SH-SY5Y (cell line): Measurements from ENCODE around the gene CABP4.

ENCODE experiments used
- GATA2 ChIP-seq: IDR thresholded peaks from 2 replicates; pipeline ENCODE4 v1.6.1; 2011; ENCODE audit warnings: mild to moderate bottlenecking, low read depth, low read length
- GATA3 ChIP-seq: IDR thresholded peaks from 2 replicates; pipeline ENCODE4 v1.6.1; 2011; ENCODE audit warnings: low read depth, mild to moderate bottlenecking, low read length, moderate library complexity

The CABP4 gene

DNA sequence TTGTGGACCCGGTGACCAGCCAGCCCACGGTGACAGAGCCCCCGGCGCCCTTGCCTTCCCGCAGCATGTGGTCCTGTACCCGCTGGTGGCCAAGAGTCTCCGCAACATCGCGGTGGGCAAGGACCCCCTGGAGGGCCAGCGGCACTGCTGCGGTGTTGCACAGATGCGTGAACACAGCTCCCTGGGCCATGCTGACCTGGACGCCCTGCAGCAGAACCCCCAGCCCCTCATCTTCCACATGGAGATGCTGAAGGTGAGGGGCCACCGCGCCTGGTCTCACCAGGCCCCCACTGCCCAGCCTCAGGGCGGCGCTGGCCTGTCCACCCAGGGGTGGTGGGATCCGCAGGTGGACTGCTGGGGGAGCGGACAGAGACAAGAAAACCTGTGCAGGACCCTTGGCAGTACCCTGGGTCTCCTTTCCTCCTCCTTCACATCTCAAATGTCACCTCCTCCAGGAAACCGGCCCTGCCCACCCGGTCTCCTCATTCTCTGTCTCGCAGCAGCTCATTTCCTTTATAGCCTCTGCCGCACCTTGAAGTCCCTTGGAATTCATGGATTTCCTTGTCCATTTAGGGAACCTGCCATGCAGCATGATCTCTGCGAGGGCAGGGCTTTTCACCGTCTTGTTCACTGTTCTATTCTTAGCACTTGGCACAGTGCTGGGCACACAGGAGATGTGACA, 34.2 kb downstream of the CABP4 start:
- TF ChIP-seq GATA2 (no peak), GATA3 (no peak)

DNA sequence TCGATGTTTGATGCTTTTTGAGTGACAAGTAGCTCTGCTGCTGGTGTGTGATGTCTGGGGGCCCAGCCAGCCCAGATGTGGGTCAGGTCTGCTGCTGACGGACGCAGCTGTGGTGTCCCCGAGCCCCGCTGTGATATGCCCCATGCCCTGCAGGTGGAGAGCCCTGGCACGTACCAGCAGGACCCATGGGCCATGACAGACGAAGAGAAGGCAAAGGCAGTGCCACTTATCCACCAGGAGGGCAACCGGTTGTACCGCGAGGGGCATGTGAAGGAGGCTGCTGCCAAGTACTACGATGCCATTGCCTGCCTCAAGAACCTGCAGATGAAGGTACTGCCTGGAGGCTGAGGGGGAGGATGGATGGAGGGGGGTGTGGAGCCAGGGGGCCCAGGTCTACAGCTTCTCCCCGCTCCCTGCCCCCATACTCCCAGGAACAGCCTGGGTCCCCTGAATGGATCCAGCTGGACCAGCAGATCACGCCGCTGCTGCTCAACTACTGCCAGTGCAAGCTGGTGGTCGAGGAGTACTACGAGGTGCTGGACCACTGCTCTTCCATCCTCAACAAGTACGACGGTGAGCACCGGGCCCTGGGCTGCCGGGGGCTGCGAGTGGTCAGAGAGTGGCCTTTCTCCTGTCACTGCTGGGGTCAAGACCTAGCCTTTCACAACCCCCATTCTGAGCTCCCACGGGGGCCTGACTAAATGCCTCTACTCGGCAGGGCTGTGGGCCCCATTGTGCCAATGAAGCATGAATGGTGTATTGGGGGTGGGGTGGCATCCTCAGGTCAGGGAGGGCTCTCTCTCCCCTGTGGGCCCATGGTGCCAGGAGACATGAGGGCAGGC, 35.0 kb downstream of the CABP4 start:
- TF ChIP-seq GATA3: no peak
- TF ChIP-seq GATA2: no peak

DNA sequence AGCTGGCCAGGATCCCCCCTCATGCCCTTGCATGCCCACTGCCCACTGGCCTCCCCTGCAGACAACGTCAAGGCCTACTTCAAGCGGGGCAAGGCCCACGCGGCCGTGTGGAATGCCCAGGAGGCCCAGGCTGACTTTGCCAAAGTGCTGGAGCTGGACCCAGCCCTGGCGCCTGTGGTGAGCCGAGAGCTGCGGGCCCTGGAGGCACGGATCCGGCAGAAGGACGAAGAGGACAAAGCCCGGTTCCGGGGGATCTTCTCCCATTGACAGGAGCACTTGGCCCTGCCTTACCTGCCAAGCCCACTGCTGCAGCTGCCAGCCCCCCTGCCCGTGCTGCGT, 35.5 kb downstream of the CABP4 start:
- TF ChIP-seq GATA2 (no peak), GATA3 (no peak)

DNA sequence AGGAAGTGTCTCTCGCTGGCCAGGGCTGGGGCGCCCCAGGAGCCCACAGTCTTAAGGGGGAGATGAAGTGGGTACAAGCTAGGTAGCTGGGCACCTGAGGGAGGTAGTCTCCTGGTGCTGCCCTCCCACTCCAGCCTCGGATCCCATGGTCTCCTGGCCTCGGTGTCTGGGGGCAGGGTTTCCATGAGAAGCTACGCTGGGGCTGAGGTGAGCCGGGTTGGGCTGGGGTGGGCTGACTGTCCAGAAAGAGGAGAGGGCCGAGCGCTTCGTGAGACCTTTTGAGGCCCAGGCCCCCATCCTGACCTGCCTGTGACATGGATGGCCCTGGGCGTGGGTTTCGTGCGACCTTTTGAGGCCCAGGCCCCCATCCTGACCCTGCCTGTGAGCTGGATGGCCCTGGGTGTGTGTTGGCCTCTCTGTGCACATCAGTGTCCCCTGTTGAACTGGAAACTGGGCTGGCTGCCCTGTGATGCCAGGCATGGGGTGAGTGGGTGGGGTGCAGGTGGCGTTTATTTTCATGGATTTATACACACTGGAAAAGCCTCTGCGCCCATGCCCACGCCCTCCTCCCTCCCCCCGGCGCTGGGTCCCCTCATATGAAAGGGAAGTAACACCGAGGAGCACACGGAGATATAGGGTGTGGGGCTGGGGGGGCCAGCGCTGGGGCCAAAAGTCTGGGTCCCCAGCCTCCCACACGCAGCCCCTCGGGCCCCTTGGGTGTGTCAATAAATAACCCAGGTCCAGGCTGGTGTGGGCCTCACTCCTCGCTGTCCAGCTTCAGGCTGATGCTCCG, 36.3 kb downstream of the CABP4 start:
- TF ChIP-seq GATA2 (no peak), GATA3 (no peak)

DNA sequence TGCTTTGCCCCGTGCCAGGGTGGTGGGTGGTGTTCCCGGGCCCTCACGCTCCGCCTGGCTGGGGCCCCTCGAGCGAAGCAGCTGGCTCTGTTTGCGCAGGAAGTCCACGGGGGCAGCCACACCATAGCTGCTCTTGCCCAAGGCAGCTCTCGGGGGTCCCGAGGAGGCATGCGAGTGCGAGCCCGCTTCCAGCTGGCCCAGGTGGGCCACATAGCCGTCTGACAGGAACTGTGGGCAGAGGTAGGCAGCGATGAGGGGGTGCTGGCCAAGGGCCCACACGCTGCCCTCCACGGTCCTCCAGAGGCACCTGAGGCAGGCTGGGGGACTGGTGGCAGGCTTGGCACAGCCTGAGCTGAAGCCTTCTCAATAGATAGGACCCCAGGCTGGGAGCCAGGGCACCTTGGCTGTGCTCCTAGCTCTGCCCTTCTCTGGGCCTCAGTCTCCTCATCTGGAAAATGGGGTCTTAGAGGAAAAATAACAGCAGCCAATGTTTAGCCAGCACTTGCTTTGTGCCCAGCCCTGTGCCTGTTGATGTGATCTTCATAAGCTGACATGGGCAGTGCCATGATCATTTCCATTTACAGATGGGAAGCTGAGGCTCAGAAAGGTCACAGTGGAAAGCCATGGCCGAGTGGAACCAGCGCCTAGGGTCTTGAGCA, 37.0 kb downstream of the CABP4 start:
- TF ChIP-seq GATA3 (no peak), GATA2 (no peak)

DNA sequence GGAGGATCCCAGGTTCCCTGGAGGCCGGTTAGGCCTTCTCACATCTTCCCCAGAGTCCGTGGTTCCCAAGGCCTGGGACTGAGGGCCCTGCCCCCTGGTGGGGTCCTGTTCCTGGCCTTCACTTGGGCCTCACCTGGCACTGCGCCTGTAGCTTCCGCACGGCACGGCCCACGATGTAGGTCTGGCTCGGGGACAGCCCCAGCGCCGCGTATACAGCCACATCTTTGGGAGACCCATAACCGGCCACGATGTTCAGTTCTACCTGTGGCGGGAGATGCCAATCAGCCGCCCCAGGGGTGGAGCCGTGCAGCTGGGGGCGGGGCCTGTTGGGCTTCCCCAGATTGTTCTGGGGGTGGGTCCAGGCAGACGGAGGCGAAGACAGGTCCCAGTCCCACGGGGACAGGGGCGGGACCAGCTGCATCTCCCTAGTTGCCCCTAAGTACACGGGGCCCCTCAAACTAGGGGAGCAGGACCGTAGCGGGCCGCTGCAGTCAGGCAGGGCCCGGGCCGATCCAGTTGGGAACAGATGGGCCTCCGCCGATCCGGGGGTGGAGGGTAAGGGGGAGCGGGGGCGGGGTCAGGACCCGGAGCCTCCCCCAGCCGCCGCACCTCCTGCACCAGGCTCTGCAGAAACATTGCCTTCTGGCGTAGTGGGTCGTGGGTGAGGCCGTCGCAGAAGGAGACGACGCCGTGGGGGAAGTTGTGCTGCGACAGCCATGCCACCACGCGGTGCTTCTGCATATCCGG, 37.8 kb downstream of the CABP4 start:
- TF ChIP-seq GATA3 (no peak), GATA2 (no peak)

DNA sequence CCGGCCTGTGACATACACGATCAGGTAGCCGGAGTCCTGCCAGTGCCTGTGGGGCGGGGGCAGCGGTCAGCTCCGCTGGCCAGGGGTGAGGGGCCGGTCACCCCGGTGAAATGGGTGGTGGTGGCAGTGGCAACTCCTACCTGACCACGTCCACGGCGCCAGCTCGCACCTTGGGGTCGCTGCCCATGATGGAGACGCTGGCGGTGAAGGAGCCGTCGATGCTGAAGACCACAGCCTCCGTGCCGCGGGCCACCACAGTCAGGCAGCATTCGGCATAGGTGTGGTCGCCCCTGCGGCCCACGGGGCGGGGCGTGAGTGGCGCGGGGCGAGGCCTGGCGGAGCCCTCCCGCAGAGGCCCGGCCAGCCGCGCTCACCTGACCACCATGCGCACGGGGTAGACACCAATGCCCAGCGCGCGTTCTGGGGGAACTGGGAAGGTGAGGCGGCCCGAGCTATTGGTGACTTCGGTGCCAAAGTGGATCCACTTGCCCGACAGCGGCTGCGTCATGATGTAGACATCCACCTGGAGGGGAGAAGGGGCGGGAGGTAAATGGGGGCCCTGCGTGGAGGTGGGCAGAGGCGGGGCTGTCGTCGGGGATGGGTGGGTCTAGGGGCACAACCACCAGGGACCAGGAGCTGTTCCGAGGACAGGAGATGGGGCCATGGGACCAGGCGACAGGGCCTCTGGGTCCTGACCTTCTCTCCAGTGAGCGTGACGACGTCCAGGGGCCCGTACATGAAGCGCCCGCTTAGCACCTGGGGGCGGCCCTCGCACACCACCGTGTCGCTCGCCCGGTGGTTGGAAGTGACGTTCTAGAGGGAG, 38.6 kb downstream of the CABP4 start:
- no peak for TF ChIP-seq GATA2

DNA sequence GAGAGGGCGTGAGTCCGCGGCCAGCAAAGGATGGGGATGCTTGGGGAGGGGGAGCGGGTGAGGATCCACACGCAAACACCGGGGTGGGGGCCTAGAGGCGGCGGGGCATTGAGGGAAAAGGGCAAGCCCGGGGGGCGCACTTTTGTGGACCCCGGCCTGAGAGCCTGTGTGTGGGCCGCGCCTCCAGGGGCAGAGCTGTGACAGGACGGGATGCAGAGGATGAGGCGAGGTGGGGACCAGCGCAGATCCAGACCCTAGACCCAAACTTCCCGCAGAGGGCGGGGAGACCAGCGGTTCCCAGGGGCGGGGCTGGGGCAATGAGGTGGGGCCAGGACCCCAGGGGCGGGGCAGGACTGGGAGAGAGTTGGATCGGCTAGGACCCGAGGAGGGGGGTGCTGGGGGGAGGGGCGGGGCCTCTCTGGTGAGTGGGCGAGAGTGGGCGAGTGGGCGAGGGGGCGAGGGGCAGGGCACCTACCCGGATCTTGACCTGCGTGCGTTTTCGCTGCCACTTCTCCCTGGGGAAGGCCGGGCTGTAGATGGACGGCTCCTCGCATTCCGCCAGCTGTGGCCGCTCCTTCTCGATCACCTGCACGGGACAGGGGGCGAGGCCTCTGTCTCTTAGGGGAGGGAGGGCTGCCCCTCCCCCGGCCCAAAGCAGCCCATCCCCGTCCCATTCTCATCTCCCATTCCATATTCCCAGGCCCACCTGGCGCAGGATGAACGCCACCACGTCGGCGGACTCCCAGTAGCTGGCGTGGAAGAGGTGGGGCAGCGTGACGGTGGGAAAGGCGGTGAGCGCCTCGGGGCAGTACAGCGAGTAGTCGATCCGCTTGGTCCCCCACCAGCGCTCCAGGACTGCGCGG, 39.4 kb downstream of the CABP4 start:
- TF ChIP-seq GATA2: no peak
- no peak for TF ChIP-seq GATA3

DNA sequence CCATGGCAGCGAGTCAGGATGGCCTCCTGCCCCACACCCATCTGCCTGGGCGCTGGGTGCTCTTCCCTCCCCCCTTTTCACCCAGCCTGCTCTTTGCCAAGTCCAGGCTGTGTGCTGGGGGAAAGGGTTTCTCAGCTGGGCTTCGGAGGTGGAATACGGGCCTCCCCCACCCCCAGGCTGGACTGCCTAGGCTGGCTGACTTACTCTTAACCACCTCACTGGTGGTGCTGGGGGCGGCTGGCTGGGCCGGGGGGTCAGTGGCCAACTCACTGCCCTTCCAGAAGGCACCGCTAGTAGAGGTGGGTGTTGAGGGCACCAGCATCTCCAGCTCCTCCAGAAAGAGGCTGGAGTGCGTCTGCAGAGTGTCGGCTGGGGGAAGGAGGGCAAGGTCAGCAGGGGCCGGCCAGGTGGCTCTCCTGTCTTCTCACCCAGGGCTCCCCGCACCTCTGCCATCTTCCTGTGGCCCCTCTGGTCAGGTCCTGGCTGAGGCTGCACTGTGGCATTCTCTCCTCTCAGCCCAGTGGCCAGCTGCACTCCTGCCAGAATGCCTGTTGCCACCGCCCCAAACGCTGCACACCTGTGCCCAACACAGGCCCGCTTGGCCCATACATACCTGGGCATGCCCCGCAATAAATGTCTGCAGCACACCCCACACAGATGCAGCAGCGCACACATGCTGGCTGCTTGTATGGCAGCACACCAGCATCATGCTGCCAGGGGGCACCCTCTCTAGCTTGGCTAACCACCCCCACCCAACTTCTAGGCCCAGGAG, 40.3 kb downstream of the CABP4 start:
- no peak for TF ChIP-seq GATA2
- no peak for TF ChIP-seq GATA3

DNA sequence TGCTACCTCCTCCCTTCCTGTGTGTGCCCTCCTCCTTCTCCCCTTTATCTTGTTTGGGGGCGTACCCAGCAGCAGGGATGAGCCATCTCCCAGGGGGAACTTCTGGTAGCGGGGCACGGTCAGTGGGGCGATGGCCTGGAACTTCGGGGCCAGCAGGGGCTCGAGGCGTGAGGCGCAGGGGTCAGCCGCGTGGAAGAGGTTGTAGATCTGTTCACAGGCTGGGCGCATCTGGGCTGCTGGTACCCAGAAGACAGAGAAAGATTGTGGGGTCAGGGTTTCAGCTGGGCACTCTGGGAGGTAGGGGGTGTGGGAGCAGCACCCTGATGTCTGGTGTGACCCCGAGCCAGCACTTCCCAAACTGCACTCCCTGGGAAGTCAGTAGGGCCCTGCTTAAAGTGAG, 41.0 kb downstream of the CABP4 start:
- TF ChIP-seq GATA3: no peak

DNA sequence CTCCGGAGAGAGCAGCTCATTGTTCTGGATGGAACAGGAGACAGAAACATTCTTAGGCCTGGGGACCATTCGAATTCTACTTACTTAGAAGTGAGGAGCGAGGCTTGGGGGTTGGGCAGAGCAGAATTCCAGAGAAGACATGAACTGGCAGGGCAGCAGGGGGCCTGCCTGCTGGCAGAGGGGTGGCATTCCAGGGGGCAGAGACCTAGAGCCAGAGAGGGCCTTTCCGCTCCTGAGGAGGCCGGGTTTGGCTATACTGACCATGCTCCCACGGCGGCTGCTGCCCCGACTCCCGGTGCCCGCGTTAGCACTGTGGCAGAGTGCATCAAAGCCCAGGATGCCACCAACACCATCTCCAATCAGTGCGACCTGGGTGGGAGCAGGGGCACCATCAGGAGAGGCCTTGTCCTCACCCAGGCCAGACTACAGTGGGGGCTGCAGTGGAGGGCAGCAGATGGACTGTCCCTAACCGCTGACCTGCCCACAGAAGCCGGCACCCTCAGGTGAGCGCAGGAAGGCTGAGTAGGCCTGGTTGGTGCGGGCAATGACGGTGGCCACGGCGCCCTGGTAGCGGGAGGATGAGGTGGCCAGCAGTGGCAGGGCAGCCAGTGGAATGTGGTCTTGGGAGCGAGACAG, 42.6 kb downstream of the CABP4 start:
- TF ChIP-seq GATA2: no peak
- TF ChIP-seq GATA3: no peak

DNA sequence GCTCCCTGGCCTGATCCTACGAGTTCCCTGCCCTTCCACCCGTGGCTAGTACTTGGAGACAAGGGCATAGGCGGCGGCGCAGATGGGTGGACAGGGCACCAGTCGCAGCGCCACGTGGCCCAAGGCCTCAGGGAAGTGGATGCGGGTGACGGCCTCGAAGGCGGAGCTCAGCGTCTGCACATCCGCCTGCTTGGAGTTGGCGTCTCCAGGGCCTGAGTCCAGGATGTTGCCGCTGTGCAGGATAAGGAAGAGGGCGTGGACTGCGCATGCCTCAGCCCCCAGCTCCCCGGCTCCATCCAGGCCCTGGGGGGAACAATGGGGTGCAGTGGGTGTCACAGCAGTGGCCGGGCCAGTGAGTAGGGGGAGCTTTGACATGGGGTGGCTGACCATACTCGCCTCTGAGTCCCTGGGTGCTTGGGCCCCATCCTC, 43.4 kb downstream of the CABP4 start:
- TF ChIP-seq GATA3 (no peak), GATA2 (no peak)
